Measurements from ENCODE around the gene MAN2A1. TPM values are rescaled to one million over a fixed set of nuclear protein-coding genes. Genes with fewer than 3 reads are reported as not detected.

MAN2A1 gene
- total RNA-seq, 6 experiments from 2014 or later = 48.1 to 68.8 (median 61.9) TPM

DNA sequence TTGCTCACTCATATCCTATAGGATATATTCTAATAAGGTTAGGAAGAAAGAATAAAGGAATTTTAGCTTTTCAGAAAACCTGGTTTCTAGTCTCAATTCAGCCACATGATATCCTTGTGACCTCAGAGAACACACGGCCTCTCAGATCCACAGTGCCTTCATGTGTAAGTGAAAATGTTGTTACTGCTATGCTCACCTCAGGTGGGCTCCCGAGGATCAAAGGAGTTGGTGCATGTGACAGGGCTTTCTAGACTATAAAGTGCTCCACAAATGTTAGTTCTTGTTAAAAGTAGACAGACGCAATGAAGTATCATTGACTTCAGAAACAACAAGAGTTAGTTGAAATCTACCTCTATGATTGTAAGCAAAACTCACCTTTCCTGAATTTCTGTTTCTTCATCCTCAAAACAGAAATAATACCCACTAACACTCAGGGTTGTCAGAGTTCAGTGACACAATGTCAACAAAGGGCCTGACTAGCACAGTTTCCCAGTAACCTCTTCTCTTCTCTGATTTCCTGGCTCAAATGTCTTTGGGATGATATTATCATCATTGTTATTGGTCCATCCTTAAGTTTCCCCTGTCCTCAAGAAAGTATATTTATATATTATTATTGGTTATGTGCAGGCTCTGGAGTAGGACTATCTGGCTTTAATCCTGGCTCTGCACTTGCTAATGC, 36.0 kb upstream of the MAN2A1 start:
- ATAC-seq = peak in 3 of 4 donors; percentile 37 to 77 (median 74)
- no peaks in the 10 kb centered on the region for H3K9me3 ChIP-seq
- H3K27me3 ChIP-seq = no peaks in the 10 kb centered on the region
- intact Hi-C loops (cut with DNase I) = no loop called here
- H3K4me1 ChIP-seq = peaks cover 0 to 10% (median 0%) of the 10 kb centered on the region in 4 donors
- H3K36me3 ChIP-seq = no peaks in the 10 kb centered on the region
- no peak overlapping the region for H3K4me3 ChIP-seq
- no peak for TF ChIP-seq POLR2A (IDR thresholded peaks at IDR 0.05)
- TF ChIP-seq, protein P1, sequence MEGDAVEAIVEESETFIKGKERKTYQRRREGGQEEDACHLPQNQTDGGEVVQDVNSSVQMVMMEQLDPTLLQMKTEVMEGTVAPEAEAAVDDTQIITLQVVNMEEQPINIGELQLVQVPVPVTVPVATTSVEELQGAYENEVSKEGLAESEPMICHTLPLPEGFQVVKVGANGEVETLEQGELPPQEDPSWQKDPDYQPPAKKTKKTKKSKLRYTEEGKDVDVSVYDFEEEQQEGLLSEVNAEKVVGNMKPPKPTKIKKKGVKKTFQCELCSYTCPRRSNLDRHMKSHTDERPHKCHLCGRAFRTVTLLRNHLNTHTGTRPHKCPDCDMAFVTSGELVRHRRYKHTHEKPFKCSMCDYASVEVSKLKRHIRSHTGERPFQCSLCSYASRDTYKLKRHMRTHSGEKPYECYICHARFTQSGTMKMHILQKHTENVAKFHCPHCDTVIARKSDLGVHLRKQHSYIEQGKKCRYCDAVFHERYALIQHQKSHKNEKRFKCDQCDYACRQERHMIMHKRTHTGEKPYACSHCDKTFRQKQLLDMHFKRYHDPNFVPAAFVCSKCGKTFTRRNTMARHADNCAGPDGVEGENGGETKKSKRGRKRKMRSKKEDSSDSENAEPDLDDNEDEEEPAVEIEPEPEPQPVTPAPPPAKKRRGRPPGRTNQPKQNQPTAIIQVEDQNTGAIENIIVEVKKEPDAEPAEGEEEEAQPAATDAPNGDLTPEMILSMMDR (IDR thresholded peaks at IDR 0.05) = no peak
- H3K27ac ChIP-seq = no peak overlapping the region
- no peak for DNase-seq
- 74% methylated on average over 3 of the region's 3 CpGs for WGBS (ENCODE audit: insufficient coverage, low coverage, low lambda C conversion rate, missing lambda C conversion rate)

GRCh38 chr5:109654455-109654854, 35.3 kb upstream of the MAN2A1 start:
- Histone ChIP-seq H3K27me3 (no peaks in the 10 kb centered on the region), H3K27ac (no peak overlapping the region), H3K9me3 (no peaks in the 10 kb centered on the region), H3K36me3 (no peaks in the 10 kb centered on the region), H3K4me1 (peaks cover 0 to 10% (median 0%) of the 10 kb centered on the region in 4 donors), H3K4me3 (no peak overlapping the region)
- DNase-seq (no peak), ATAC-seq (no peak)
- intact Hi-C loops (cut with DNase I) = no loop called here
- 82% methylated on average over 5 of the region's 6 CpGs for WGBS (ENCODE audit: insufficient coverage, low coverage, low lambda C conversion rate, missing lambda C conversion rate)
- TF ChIP-seq POLR2A (IDR thresholded peaks at IDR 0.05) = no peak
- TF ChIP-seq, protein P1 (IDR thresholded peaks at IDR 0.05) = no peak

- Histone ChIP-seq H3K4me3 (no peak overlapping the region), H3K27ac (no peak overlapping the region), H3K9me3 (no peaks in the 10 kb centered on the region), H3K36me3 (no peaks in the 10 kb centered on the region), H3K27me3 (no peaks in the 10 kb centered on the region), H3K4me1 (peaks cover 0 to 10% (median 0%) of the 10 kb centered on the region in 4 donors)
- ATAC-seq = no peak
- intact Hi-C loops (cut with DNase I) = no loop called here
- DNase-seq = no peak
- WGBS (ENCODE audit: insufficient coverage, low coverage, low lambda C conversion rate, missing lambda C conversion rate) = 90% methylated on average over 2 of the region's 2 CpGs
- no peak for TF ChIP-seq POLR2A (IDR thresholded peaks at IDR 0.05)
- TF ChIP-seq, protein P1 (IDR thresholded peaks at IDR 0.05) = no peak
These were observed 33.9 kb upstream of the MAN2A1 start for GRCh38 chr5:109655841-109656240.

DNA sequence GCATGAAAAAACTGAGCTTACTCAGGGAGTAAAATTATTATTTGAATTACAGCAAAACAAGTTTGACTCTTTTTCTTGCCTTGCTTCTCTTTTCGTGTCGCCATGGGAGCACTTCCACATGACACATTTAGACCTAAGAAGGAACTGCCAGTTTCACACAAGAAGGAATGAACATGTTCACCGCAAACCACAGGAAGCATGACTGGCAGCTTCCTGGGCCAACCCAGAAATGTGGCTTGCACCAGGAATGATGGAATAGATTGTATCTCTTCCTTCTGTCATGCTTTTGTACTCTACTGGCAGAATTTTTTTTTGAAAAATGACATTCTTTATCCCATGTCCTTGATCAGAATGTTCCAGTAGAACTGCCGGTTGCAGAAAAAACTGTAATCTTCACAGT, 32.9 kb upstream of the MAN2A1 start:
- WGBS (ENCODE audit: insufficient coverage, low coverage, low lambda C conversion rate, missing lambda C conversion rate) = 54% methylated on average over 4 of the region's 4 CpGs
- DNase-seq (peak; percentile 39 to 56 (median 56)), ATAC-seq (peak; percentile 47 to 73 (median 61))

More for the DNA sequence above, 32.9 kb upstream of the MAN2A1 start:
- Histone ChIP-seq H3K27me3 (no peaks in the 10 kb centered on the region), H3K36me3 (no peaks in the 10 kb centered on the region), H3K4me3 (no peak overlapping the region), H3K4me1 (peaks cover 0 to 10% (median 0%) of the 10 kb centered on the region in 4 donors), H3K9me3 (no peaks in the 10 kb centered on the region), H3K27ac (no peak overlapping the region)
- TF ChIP-seq POLR2A (IDR thresholded peaks at IDR 0.05) = no peak
- TF ChIP-seq, protein P1 (IDR thresholded peaks at IDR 0.05) = no peak
- intact Hi-C loops (cut with DNase I) = no loop called here

Measured in right lobe of liver (tissue), 6 donors.